Measurements from ENCODE around the gene BLM. TPM values are rescaled to one million over a fixed set of nuclear protein-coding genes. Genes with fewer than 3 reads are reported as not detected.

BLM gene
- total RNA-seq, 1 experiment from 2014 or later, result 41.3 TPM

- Histone ChIP-seq H2BK5ac (ENCODE audit: insufficient read length, low read length) (no peak overlapping the region), H2BK120ac (ENCODE audit: low read depth, low read length, poor library complexity, severe bottlenecking) (no peak overlapping the region), H3K18ac (ENCODE audit: insufficient read length, low read depth, low read length) (no peak overlapping the region), H4K5ac (ENCODE audit: insufficient read length, low read depth, low read length) (no peak overlapping the region), H2BK12ac (ENCODE audit: insufficient read length, low read depth, low read length) (no peak overlapping the region), H3T11ph (ENCODE audit: low read length) (no peak overlapping the region), H3K56ac (ENCODE audit: insufficient read length, low read depth, low read length) (no peak overlapping the region), H3K9me3 (ENCODE audit: control insufficient read depth, low read depth, low read length) (no peaks in the 10 kb centered on the region), H3K23ac (ENCODE audit: insufficient read length, low read depth, low read length) (no peak overlapping the region), H2BK20ac (ENCODE audit: low read depth, low read length, poor library complexity, severe bottlenecking) (no peak overlapping the region), H3K14ac (ENCODE audit: insufficient read depth, low read length) (no peak overlapping the region), H3K9ac (ENCODE audit: extremely low read depth, insufficient read length, low read length) (no peak overlapping the region), H4K8ac (replicated peaks; ENCODE audit: insufficient read length, low read depth, low read length) (no peak overlapping the region), H3K23me2 (ENCODE audit: insufficient read length, low read depth, low read length, poor library complexity, severe bottlenecking) (no peaks in the 10 kb centered on the region), H3K4ac (ENCODE audit: low read depth, low read length) (no peak overlapping the region), H2AFZ (ENCODE audit: low read length) (no peak overlapping the region), H2AK5ac (ENCODE audit: insufficient read length, low read length) (no peak overlapping the region), H3K4me1 (ENCODE audit: insufficient read depth, low read length) (no peaks in the 10 kb centered on the region), H3K79me1 (ENCODE audit: insufficient read depth, low read depth, low read length, poor library complexity, severe bottlenecking) (no peaks in the 10 kb centered on the region), H3K4me2 (ENCODE audit: insufficient read depth, insufficient read length, low read length) (no peak overlapping the region), H4K20me1 (ENCODE audit: control insufficient read depth, insufficient read depth, insufficient read length) (no peaks in the 10 kb centered on the region), H2BK15ac (ENCODE audit: low read depth, low read length) (no peak overlapping the region), H3K27me3 (ENCODE audit: insufficient read depth, low read length) (no peaks in the 10 kb centered on the region), H4K91ac (ENCODE audit: insufficient read length, low read depth, low read length) (no peak overlapping the region), H3K27ac (ENCODE audit: insufficient read length, low read depth, low read length) (no peak overlapping the region), H3K79me2 (ENCODE audit: insufficient read depth, low read length) (no peaks in the 10 kb centered on the region)
- TF ChIP-seq CTCF (conservative IDR thresholded peaks at IDR 0.05), result no peak
- WGBS (ENCODE audit: extremely low coverage, insufficient read length, low lambda C conversion rate), result no CpG with 5 or more reads among the region's 3 CpGs
- Mint-ChIP-seq H3K36me3 (ENCODE audit: insufficient read depth in 1 of 3, low read depth in 3 of 3) (peaks cover 14 to 58% (median 49%) of the 10 kb centered on the region in 3 experiments), H3K27ac (no peak overlapping the region; a peak in 1 of 7 replicates), H3K9me3 (no peaks in the 10 kb centered on the region), H3K4me1 (peaks cover 14 to 15% of the 10 kb centered on the region in 2 experiments), H3K27me3 (ENCODE audit: low read depth) (no peaks in the 10 kb centered on the region), H3K4me3 (no peak overlapping the region)
- no peak for DNase-seq
Observed at GRCh38 chr15:90765966-90766365, 48.8 kb downstream of the BLM start.

Measured in H9 (cell line).